Kidney (tissue), 14 donors: ENCODE measurements around the gene MAGEB3. TPM values are rescaled to one million over a fixed set of nuclear protein-coding genes. Genes with fewer than 3 reads are reported as not detected.

Experiments
- DNase-seq, 5 donors: peaks; one replicate each; pipeline ENCODE4 v3.0.0-alpha.2; 2013 to 2020
- FAIRE-seq: peaks from 2 replicates; lab custom pipeline; 2012; peaks lifted over from hg19 to GRCh38; lab: Jason Lieb, UNC
- H3K27ac ChIP-seq, 2 donors: one replicate each; pipeline ENCODE4 v1.7.0; 2013; ENCODE audit warnings: low read depth in 2 of 2, low read length in 2 of 2, inconsistent platforms in 1 of 2
- H3K27me3 ChIP-seq: one replicate; pipeline ENCODE4 v1.7.1; 2013; ENCODE audit warnings: low read length, inconsistent platforms; ENCODE audit not compliant: control insufficient read depth, insufficient read depth
- H3K36me3 ChIP-seq, 3 donors: one replicate each; pipeline versions ENCODE4 v1.7.0 to v1.7.1; 2013; ENCODE audit warnings: low read length in 3 of 3, control low read depth in 1 of 3, inconsistent platforms in 1 of 3; ENCODE audit not compliant: insufficient read depth in 3 of 3, control insufficient read depth in 2 of 3
- H3K4me1 ChIP-seq, 3 donors: one replicate each; pipeline versions ENCODE4 v1.7.0 to v1.7.1; 2013; ENCODE audit warnings: low read length in 3 of 3, inconsistent platforms in 1 of 3, low read depth in 1 of 3; ENCODE audit not compliant: control insufficient read depth in 2 of 3, insufficient read depth in 2 of 3
- H3K4me3 ChIP-seq, 3 donors: one replicate each; pipeline versions ENCODE4 v1.7.0 to v1.8.1; 2013; ENCODE audit warnings: low read length in 3 of 3, control low read depth in 1 of 3, inconsistent platforms in 1 of 3
- H3K9ac ChIP-seq, 3 donors: one replicate each; pipeline versions ENCODE4 v1.7.0 to v1.7.1; 2013; ENCODE audit warnings: low read length in 3 of 3, control low read depth in 1 of 3, inconsistent platforms in 1 of 3
- H3K9me3 ChIP-seq, 3 donors: one replicate each; pipeline versions ENCODE4 v1.7.0 to v1.7.1; 2013; ENCODE audit warnings: low read length in 3 of 3, control low read depth in 1 of 3, inconsistent platforms in 1 of 3; ENCODE audit not compliant: control insufficient read depth in 2 of 3, insufficient read depth in 1 of 3
- CTCF ChIP-seq: IDR thresholded peaks from 3 replicates; pipeline ENCODE4 v1.5.1; 2012; ENCODE audit warnings: mild to moderate bottlenecking, moderate library complexity, borderline replicate concordance; ENCODE audit not compliant: insufficient read depth; ENCODE audit errors: extremely low read depth
- intact Hi-C: fragments of 100-400 bp; cut with DNase I; formaldehyde crosslinking; loops from one replicate; pipeline ENCODE4 v1.11.1; 2022
- polyA plus RNA-seq: library from polyadenylated mRNA; stranded (reverse); fragments of 350-450 nt; fragmentation: Illumina TruSeq; extraction: RNeasy Lipid Tissue Mini Kit (QIAGEN cat#74804); gene quantifications from one replicate; pipeline ENCODE4 v1.2.3, GENCODE V29; 2014; ENCODE audit warnings: low read depth, low replicate concordance; ENCODE audit not compliant: insufficient read depth
- total RNA-seq: library from RNA; stranded (reverse); fragmentation: NEBNext Ultra II Directional; extraction: Animal tissue kit (Norgen Biotek cat#: 25700); gene quantifications from one replicate; pipeline ENCODE4 v1.2.1, GENCODE V29; 2021
- donor health status: control.
- donor health status: control.
- donor health status: control.
- donor health status: control.
- donor health status: control.
- donor health status: DM: yes; HTN: yes; CAD: no.
- donor health status: Normal renal cell carcinoma (clear cell type).

The MAGEB3 gene
- total and polyA plus RNA-seq, 2 donors from 2014 or later: not detected

GRCh38 chrX:30215357-30215843 lies 15.1 kb upstream of the MAGEB3 start, which contains the start of gene MAGEB2:
Gene MAGEB2 (plus strand): TSS chrX:30215563. CDS start chrX:30218581, 3,018 bp downstream.
- DNase-seq (no peak), FAIRE-seq (no peak)
- no peak within 1 kb of the TSS for H3K4me3 ChIP-seq
- no peak within 1 kb of the TSS for H3K9ac ChIP-seq
- H3K27ac ChIP-seq: no peak within 1 kb of the TSS
- no peaks in the 10 kb centered on the region for H3K9me3 ChIP-seq
- no peaks in the 10 kb centered on the region for H3K36me3 ChIP-seq
- intact Hi-C loops: no loop called here
- TF ChIP-seq CTCF: no peak
- H3K27me3 ChIP-seq: peaks cover 2% of the 10 kb centered on the region
- H3K4me1 ChIP-seq: no peaks in the 10 kb centered on the region

- no peak overlapping the region for H3K9ac ChIP-seq
- no peak for TF ChIP-seq CTCF
- no peak for FAIRE-seq
These were observed 13.0 kb upstream of the MAGEB3 start for GRCh38 chrX:30217465-30217864.

GRCh38 chrX:30219372-30219771 lies 11.1 kb upstream of the MAGEB3 start:
- TF ChIP-seq CTCF: no peak
- peak in 2 of 5 donors; percentile 1 to 7 for DNase-seq
- Histone ChIP-seq H3K36me3 (no peaks in the 10 kb centered on the region), H3K9ac (no peak overlapping the region), H3K27me3 (no peaks in the 10 kb centered on the region), H3K9me3 (no peaks in the 10 kb centered on the region), H3K4me3 (no peak overlapping the region), H3K27ac (no peak overlapping the region), H3K4me1 (no peaks in the 10 kb centered on the region)
- intact Hi-C loops: no loop called here
- FAIRE-seq: no peak

More at GRCh38 chrX:30217465-30217864, 13.0 kb upstream of the MAGEB3 start:
- intact Hi-C loops: no loop called here
- Histone ChIP-seq H3K9me3 (no peaks in the 10 kb centered on the region), H3K36me3 (no peaks in the 10 kb centered on the region), H3K27ac (no peak overlapping the region), H3K4me1 (no peaks in the 10 kb centered on the region), H3K4me3 (no peak overlapping the region), H3K27me3 (peaks cover 2% of the 10 kb centered on the region)
- DNase-seq: no peak

GRCh38 chrX:30220661-30221060 lies 9.8 kb upstream of the MAGEB3 start:
- DNase-seq: no peak
- no peaks in the 10 kb centered on the region for H3K27me3 ChIP-seq
- H3K36me3 ChIP-seq: no peaks in the 10 kb centered on the region
- H3K9ac ChIP-seq: no peak overlapping the region
- intact Hi-C loops: no loop called here
- H3K9me3 ChIP-seq: no peaks in the 10 kb centered on the region
- H3K27ac ChIP-seq: no peak overlapping the region
- no peaks in the 10 kb centered on the region for H3K4me1 ChIP-seq
- TF ChIP-seq CTCF: no peak
- no peak overlapping the region for H3K4me3 ChIP-seq
- no peak for FAIRE-seq
